Measurements from ENCODE around the gene SPHK2. TPM values are rescaled to one million over a fixed set of nuclear protein-coding genes. Genes with fewer than 3 reads are reported as not detected.

The SPHK2 gene
- total and polyA plus RNA-seq, 2 of the 8 experiments (the other 6 are each of a cell fraction or from before 2014, with no cell fraction given) = 43.9 to 60.9 TPM

DNA sequence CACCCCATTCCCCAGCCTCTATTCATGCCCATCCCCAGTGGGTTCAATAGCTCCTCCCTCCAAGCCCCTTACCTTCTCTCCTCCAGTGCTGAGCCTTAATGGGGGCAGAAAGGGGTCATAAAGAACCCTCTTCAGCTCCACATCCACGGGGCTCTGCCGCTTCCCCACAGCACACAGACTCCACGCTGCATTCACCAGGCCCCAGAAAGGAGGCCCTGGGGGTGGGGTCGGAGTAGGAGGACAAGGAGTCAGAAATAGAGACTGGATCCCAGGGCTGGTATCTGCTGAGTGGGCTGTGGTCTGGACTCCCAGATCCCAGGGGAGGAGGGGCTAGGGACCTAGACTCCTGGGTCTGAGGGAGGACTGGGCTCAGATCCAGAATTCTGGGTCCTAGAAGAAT is 25.0 kb downstream of the SPHK2 start:
- 75% methylated on average over 4 of the region's 4 CpGs; no CpG with 5 or more reads in 1 of the 2 experiments for WGBS, 2 experiments (ENCODE audit: extremely low coverage in 1 of 2, insufficient coverage in 1 of 2, insufficient read length in 1 of 2, insufficient replicate concordance in 2 of 2, low coverage in 1 of 2, low lambda C conversion rate in 2 of 2, missing lambda C conversion rate in 1 of 2)
- peak overlapping the region; percentile 89 to 98 for H3K4me2 ChIP-seq (ENCODE audit: insufficient read depth in 1 of 2, low read depth in 2 of 2, low read length in 2 of 2)
- H4K8ac ChIP-seq (ENCODE audit: extremely low read depth, insufficient read depth, low read length) = no peak overlapping the region; the same call in 1 of the 2 replicates
- peak overlapping the region; percentile 49; the same call in 1 of the 2 replicates for H2BK5ac ChIP-seq (ENCODE audit: low read depth, low read length)
- no peak overlapping the region for H3K14ac ChIP-seq (ENCODE audit: insufficient read length)
- TF ChIP-seq TAF1 (IDR thresholded peaks at IDR 0.05; ENCODE audit: low read depth, low read length) (0 out of 2 replicates have a peak, but pooled peaks have one; percentile 33), SIX5 (IDR thresholded peaks at IDR 0.05; ENCODE audit: low read depth, low read length) (no peak)
- H2BK15ac ChIP-seq (ENCODE audit: low read length) = 0 out of 2 replicates have a peak overlapping the region, but pooled peaks have one; percentile 46
- DNase-seq (ENCODE audit: low read depth in 1 of 2, low spot score in 2 of 2) = no peak
- peaks cover 0 to 11% of the 10 kb centered on the region in 2 experiments; a peak in 2 of 4 replicates for H3K79me2 ChIP-seq (ENCODE audit: control insufficient read depth in 1 of 2, insufficient read depth in 2 of 2, low read length in 2 of 2)
- no peak overlapping the region for H3K27ac ChIP-seq (ENCODE audit: low read depth, low read length)
- no peak overlapping the region for H2BK120ac ChIP-seq (replicated peaks; ENCODE audit: low read depth, low read length)
- H3K23ac ChIP-seq (ENCODE audit: insufficient read length) = no peak overlapping the region
- no peak overlapping the region for H2BK20ac ChIP-seq (ENCODE audit: low read length)
- H4K5ac ChIP-seq (ENCODE audit: insufficient read length, low read depth, low read length) = no peak overlapping the region
- no peak overlapping the region for H3K9ac ChIP-seq (replicated peaks in 1 of 4; ENCODE audit: extremely low read depth in 1 of 4, low read depth in 3 of 4, low read length in 3 of 4)
- CTCF ChIA-PET (ENCODE audit: partially characterized antibody) = interaction anchor here (1.0 to 3.4 kb wide), 4 partner anchors 11 to 52 kb away, joined by 3 to 26 read pairs (median 5); partner anchors contain the start of gene FUT2
- no peaks in the 10 kb centered on the region for H3K79me1 ChIP-seq (ENCODE audit: low read depth, low read length)
- peaks cover 11% of the 10 kb centered on the region for H3K23me2 ChIP-seq (ENCODE audit: low read depth, low read length)
- peak overlapping the region; percentile 52 for H4K91ac ChIP-seq (replicated peaks; ENCODE audit: insufficient read length, low read length)
- POLR2A ChIA-PET (ENCODE audit: partially characterized antibody) = interaction anchor here (1.5 to 5.6 kb wide), 7 partner anchors 14 to 193 kb away, joined by 3 to 28 read pairs (median 6); partner anchors contain the start of genes HSD17B14 and IZUMO1
- FAIRE-seq = no peak
- no peaks in the 10 kb centered on the region for H3K9me3 ChIP-seq (ENCODE audit: insufficient read depth in 2 of 2, low read depth in 1 of 2, low read length in 1 of 2)
- H3K4me3 ChIP-seq (ENCODE audit: extremely low read depth in 1 of 4, insufficient read depth in 2 of 4, low read depth in 3 of 4, low read length in 4 of 4) = peak overlapping the region; percentile 68 to 84 (median 82)
- H3K36me3 ChIP-seq (ENCODE audit: control insufficient read depth in 2 of 4, insufficient read depth in 4 of 4, low read length in 3 of 4) = no peaks in the 10 kb centered on the region
- no peak overlapping the region for H2BK12ac ChIP-seq (ENCODE audit: low read depth, low read length)
- peak overlapping the region; percentile 92 for H3K4ac ChIP-seq (replicated peaks; ENCODE audit: insufficient read length, low read depth, low read length)
- H3K4me1 ChIP-seq (replicated peaks in 1 of 4; ENCODE audit: control insufficient read depth in 3 of 4, insufficient read depth in 4 of 4, low read length in 3 of 4) = peaks cover 0 to 16% (median 1%) of the 10 kb centered on the region in 4 experiments; a peak in 4 of 7 replicates
- no peaks in the 10 kb centered on the region for H4K20me1 ChIP-seq (replicated peaks in 1 of 2; ENCODE audit: control insufficient read depth in 1 of 2, insufficient read depth in 2 of 2, low read length in 2 of 2)
- no peak overlapping the region for H3K56ac ChIP-seq (replicated peaks; ENCODE audit: insufficient read length, low read depth, low read length)
- H3K18ac ChIP-seq (ENCODE audit: extremely low read depth, low read length) = peak overlapping the region; percentile 95
- peak overlapping the region; percentile 82; the same call in 1 of the 2 replicates for H2AK5ac ChIP-seq (ENCODE audit: low read depth, low read length)
- no peak overlapping the region for H2AFZ ChIP-seq (ENCODE audit: low read length)
- no peaks in the 10 kb centered on the region for H3K27me3 ChIP-seq (replicated peaks in 1 of 4; ENCODE audit: control insufficient read depth in 3 of 4, extremely low read depth in 1 of 4, insufficient read depth in 3 of 4, low read length in 3 of 4)

All from H1 (cell line).